GM12878 (cell line): Measurements from ENCODE around the gene ANO1. TPM values are rescaled to one million over a fixed set of nuclear protein-coding genes. Genes with fewer than 3 reads are reported as not detected.

ENCODE experiments used
- ETV6 ChIP-seq, 2 experiments: fragments of 450-650 bp in 1 of 2; IDR thresholded peaks in 1 of 2; conservative IDR thresholded peaks in 1 of 2; 2 replicates each; pipeline ENCODE4 v1.6.1; 2014; ENCODE audit warnings: antibody characterized with exemption in 1 of 2, borderline replicate concordance in 1 of 2, low read depth in 1 of 2, mild to moderate bottlenecking in 1 of 2, moderate library complexity in 1 of 2
- IRF4 ChIP-seq: IDR thresholded peaks from 2 replicates; pipeline ENCODE4 v1.6.1; 2011; ENCODE audit warnings: low read depth, low read length
- MTA3 ChIP-seq: IDR thresholded peaks from 2 replicates; pipeline ENCODE4 v1.6.1; 2012; ENCODE audit warnings: low read length, inconsistent platforms, borderline replicate concordance
- MXI1 ChIP-seq: fragments of 150-350 bp; IDR thresholded peaks from 2 replicates; pipeline ENCODE4 v1.6.1; 2011; ENCODE audit warnings: low read depth, mild to moderate bottlenecking, inconsistent platforms, low read length, improper control_type of control experiment
- RCOR1 ChIP-seq: conservative IDR thresholded peaks from 2 replicates; pipeline ENCODE4 v1.6.1; 2012; ENCODE audit warnings: low read depth, low read length, improper control_type of control experiment
- RFX5 ChIP-seq: IDR thresholded peaks from 2 replicates; pipeline ENCODE4 v1.6.1; 2011; ENCODE audit warnings: low read depth, low read length, improper control_type of control experiment
- SPI1 ChIP-seq: IDR thresholded peaks from 2 replicates; pipeline ENCODE4 v1.6.1; 2011; ENCODE audit warnings: low read depth, mild to moderate bottlenecking, low read length, moderate library complexity, borderline replicate concordance; ENCODE audit not compliant: insufficient read depth
- ZNF207 ChIP-seq: fragments of 450-650 bp; IDR thresholded peaks from 2 replicates; pipeline ENCODE4 v1.6.1; 2014; ENCODE audit warnings: antibody characterized with exemption, mild to moderate bottlenecking, borderline replicate concordance
- polyA plus RNA-seq, 11 experiments: library from polyadenylated mRNA; depleted of rRNA in 4 of 11; unstranded in 6 of 11; stranded (reverse) in 5 of 11; fragments of >200 nt; fragmentation: Nextera tagmentation in 4 of 11; fragmentation: Illumina TruSeq in 1 of 11; extraction: Ambion mirVana in 4 of 11; extraction: Trizol in 1 of 11; gene quantifications; 1 replicate in 1 of 11; 2 replicates in 10 of 11; pipeline versions ENCODE4 v1.2.1 to v1.2.3, GENCODE V29; 2011 to 2016; ENCODE audit warnings: inconsistent platforms in 2 of 11, missing spikeins in 2 of 11, low read depth in 1 of 11
- total RNA-seq, 4 experiments: library from RNA; depleted of rRNA in 3 of 4; stranded (reverse); fragments of >200 nt in 3 of 4; fragmentation: Illumina TruSeq in 1 of 4; extraction: Trizol in 1 of 4; gene quantifications; 2 replicates each; pipeline versions ENCODE4 v1.2.1 to v1.2.3, GENCODE V29; 2013 to 2021
- TF ChIP-seq, protein P1 (sequence below): fragments of 450-650 bp; formaldehyde crosslinking; IDR thresholded peaks from 2 replicates; pipeline ENCODE4 v1.5.0; 2022; ENCODE audit warnings: mild to moderate bottlenecking, missing genetic modification characterization
- TF ChIP-seq, protein P2 (sequence below): IDR thresholded peaks from 2 replicates; pipeline ENCODE4 v1.6.1; 2011; ENCODE audit warnings: borderline replicate concordance, low read depth, mild to moderate bottlenecking, moderate library complexity, low read length; ENCODE audit not compliant: insufficient read depth, poor library complexity, severe bottlenecking
- TF ChIP-seq, protein P3 (sequence below): IDR thresholded peaks from 2 replicates; pipeline ENCODE4 v1.6.1; 2012; ENCODE audit warnings: mild to moderate bottlenecking, low read depth, low read length

The ANO1 gene
- total and polyA plus RNA-seq, 10 of the 15 experiments (the other 5 are each of a cell fraction or from before 2014, with no cell fraction given), result 0.01 to 0.38 (median 0.06) TPM; not detected in 7

DNA sequence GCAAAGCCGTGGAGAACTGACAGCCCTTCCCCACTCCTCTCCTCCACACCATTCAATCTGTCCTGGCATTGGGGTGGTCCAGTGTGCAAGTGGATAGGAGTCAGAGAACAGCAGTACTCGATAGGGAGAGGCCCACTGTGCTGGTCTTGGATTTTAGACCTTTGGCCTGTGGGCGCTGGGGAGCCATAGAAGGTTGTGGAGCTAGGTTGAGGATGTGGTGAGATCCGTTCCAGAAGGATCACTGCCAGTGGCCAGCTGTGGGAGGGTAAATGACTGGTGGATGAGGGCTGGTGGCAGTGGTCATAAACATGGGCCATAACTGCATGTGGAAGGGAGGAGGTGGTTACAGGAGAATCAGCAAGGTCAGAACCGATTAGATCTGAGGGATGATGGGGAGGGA lies 28.6 kb downstream of the ANO1 start (continued):
- TF ChIP-seq RCOR1 (no peak), MXI1 (no peak), SPI1 (no peak), ZNF207 (no peak), MTA3 (no peak), IRF4 (no peak), RFX5 (no peak), ETV6 (conservative IDR thresholded peaks at IDR 0.05 in 1 of 2, IDR thresholded peaks at IDR 0.05 in 1 of 2; ENCODE audit: borderline replicate concordance in 1 of 2, low read depth in 1 of 2) (no peak)
- TF ChIP-seq, protein P1, sequence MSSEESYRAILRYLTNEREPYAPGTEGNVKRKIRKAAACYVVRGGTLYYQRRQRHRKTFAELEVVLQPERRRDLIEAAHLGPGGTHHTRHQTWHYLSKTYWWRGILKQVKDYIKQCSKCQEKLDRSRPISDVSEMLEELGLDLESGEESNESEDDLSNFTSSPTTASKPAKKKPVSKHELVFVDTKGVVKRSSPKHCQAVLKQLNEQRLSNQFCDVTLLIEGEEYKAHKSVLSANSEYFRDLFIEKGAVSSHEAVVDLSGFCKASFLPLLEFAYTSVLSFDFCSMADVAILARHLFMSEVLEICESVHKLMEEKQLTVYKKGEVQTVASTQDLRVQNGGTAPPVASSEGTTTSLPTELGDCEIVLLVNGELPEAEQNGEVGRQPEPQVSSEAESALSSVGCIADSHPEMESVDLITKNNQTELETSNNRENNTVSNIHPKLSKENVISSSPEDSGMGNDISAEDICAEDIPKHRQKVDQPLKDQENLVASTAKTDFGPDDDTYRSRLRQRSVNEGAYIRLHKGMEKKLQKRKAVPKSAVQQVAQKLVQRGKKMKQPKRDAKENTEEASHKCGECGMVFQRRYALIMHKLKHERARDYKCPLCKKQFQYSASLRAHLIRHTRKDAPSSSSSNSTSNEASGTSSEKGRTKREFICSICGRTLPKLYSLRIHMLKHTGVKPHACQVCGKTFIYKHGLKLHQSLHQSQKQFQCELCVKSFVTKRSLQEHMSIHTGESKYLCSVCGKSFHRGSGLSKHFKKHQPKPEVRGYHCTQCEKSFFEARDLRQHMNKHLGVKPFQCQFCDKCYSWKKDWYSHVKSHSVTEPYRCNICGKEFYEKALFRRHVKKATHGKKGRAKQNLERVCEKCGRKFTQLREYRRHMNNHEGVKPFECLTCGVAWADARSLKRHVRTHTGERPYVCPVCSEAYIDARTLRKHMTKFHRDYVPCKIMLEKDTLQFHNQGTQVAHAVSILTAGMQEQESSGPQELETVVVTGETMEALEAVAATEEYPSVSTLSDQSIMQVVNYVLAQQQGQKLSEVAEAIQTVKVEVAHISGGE (CRISPR knock-in tag), result no peak
- TF ChIP-seq, protein P2, sequence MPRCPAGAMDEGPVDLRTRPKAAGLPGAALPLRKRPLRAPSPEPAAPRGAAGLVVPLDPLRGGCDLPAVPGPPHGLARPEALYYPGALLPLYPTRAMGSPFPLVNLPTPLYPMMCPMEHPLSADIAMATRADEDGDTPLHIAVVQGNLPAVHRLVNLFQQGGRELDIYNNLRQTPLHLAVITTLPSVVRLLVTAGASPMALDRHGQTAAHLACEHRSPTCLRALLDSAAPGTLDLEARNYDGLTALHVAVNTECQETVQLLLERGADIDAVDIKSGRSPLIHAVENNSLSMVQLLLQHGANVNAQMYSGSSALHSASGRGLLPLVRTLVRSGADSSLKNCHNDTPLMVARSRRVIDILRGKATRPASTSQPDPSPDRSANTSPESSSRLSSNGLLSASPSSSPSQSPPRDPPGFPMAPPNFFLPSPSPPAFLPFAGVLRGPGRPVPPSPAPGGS, result no peak
- TF ChIP-seq, protein P3, sequence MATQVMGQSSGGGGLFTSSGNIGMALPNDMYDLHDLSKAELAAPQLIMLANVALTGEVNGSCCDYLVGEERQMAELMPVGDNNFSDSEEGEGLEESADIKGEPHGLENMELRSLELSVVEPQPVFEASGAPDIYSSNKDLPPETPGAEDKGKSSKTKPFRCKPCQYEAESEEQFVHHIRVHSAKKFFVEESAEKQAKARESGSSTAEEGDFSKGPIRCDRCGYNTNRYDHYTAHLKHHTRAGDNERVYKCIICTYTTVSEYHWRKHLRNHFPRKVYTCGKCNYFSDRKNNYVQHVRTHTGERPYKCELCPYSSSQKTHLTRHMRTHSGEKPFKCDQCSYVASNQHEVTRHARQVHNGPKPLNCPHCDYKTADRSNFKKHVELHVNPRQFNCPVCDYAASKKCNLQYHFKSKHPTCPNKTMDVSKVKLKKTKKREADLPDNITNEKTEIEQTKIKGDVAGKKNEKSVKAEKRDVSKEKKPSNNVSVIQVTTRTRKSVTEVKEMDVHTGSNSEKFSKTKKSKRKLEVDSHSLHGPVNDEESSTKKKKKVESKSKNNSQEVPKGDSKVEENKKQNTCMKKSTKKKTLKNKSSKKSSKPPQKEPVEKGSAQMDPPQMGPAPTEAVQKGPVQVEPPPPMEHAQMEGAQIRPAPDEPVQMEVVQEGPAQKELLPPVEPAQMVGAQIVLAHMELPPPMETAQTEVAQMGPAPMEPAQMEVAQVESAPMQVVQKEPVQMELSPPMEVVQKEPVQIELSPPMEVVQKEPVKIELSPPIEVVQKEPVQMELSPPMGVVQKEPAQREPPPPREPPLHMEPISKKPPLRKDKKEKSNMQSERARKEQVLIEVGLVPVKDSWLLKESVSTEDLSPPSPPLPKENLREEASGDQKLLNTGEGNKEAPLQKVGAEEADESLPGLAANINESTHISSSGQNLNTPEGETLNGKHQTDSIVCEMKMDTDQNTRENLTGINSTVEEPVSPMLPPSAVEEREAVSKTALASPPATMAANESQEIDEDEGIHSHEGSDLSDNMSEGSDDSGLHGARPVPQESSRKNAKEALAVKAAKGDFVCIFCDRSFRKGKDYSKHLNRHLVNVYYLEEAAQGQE, result no peak
- TF ChIP-seq, all 136 proteins: peak for 0
